Caco-2 (cell line): ENCODE data around the gene KIF6. TPM values are rescaled to one million over a fixed set of nuclear protein-coding genes. Genes with fewer than 3 reads are reported as not detected.

ENCODE experiments used
- BruUV-seq: library from RNA; stranded (reverse); fragments of 400-500 nt; replicated peaks from 2 replicates; lab custom pipeline; 2021; lab: Mats Ljungman, UMichigan
- CTCF ChIA-PET: fragments of 300-600 bp; sonication (Branson Sonifier 250); formaldehyde crosslinking; loops from one replicate; lab custom pipeline; 2022; ENCODE audit warnings: antibody characterized with exemption; lab: Charles Lee
- POLR2A ChIA-PET: fragments of 300-600 bp; sonication (Branson Sonifier 250); formaldehyde crosslinking; loops from one replicate; lab custom pipeline; 2022; ENCODE audit warnings: antibody characterized with exemption; lab: Charles Lee
- DNase-seq, 2 experiments: peaks; one replicate each; pipeline versions ENCODE4 v3.0.0 to v3.0.0-alpha.2; 2020 to 2022
- H3K27me3 ChIP-seq: replicated peaks from 2 replicates; pipeline ENCODE4 v1.6.0; 2011; ENCODE audit warnings: low read length; ENCODE audit not compliant: control insufficient read depth, insufficient read depth
- H3K36me3 ChIP-seq: 2 replicates; pipeline ENCODE4 v1.5.1; 2011; ENCODE audit warnings: low read length; ENCODE audit not compliant: control insufficient read depth, insufficient read depth
- H3K4me1 ChIP-seq: fragments of 250-450 bp; sonication (Bioruptor Pico); 2 replicates; pipeline ENCODE4 v1.5.1; 2020; ENCODE audit warnings: mild to moderate bottlenecking
- H3K4me3 ChIP-seq: 2 replicates; pipeline ENCODE4 v1.5.1; 2011; ENCODE audit warnings: low read depth, mild to moderate bottlenecking, control low read depth, low read length
- H3K9me3 ChIP-seq: fragments of 250-450 bp; sonication (Bioruptor Pico); 2 replicates; pipeline ENCODE4 v1.5.1; 2020; ENCODE audit warnings: mild to moderate bottlenecking, moderate library complexity
- H3K27ac Mint-ChIP-seq: one replicate; pipeline ENCODE4 v1.8.0; 2022; ENCODE audit warnings: mixed read lengths; ENCODE audit not compliant: unreplicated experiment
- H3K27me3 Mint-ChIP-seq: one replicate; pipeline ENCODE4 v1.8.0; 2022; ENCODE audit warnings: mixed read lengths; ENCODE audit not compliant: insufficient read depth, unreplicated experiment
- H3K36me3 Mint-ChIP-seq: one replicate; pipeline ENCODE4 v1.8.0; 2022; ENCODE audit warnings: mild to moderate bottlenecking, mixed read lengths; ENCODE audit not compliant: insufficient read depth, unreplicated experiment
- H3K4me1 Mint-ChIP-seq: one replicate; pipeline ENCODE4 v1.8.0; 2022; ENCODE audit warnings: low read depth, mixed read lengths; ENCODE audit not compliant: unreplicated experiment
- H3K4me3 Mint-ChIP-seq: one replicate; pipeline ENCODE4 v1.8.0; 2022; ENCODE audit warnings: mild to moderate bottlenecking, moderate library complexity, mixed read lengths; ENCODE audit not compliant: unreplicated experiment
- H3K9me3 Mint-ChIP-seq: one replicate; pipeline ENCODE4 v1.8.0; 2022; ENCODE audit warnings: mixed read lengths; ENCODE audit not compliant: unreplicated experiment
- intact Hi-C: fragments of 100-400 bp; cut with micrococcal nuclease; formaldehyde crosslinking; loops from one replicate; pipeline ENCODE4 v1.10.0; 2022; ENCODE audit not compliant: unreplicated experiment
- total RNA-seq: library from RNA; stranded (reverse); gene quantifications from 2 replicates; pipeline ENCODE4 v1.2.3, GENCODE V29; 2022
- TF ChIP-seq, protein P1 (sequence below), 2 experiments: fragments of 200-600 bp in 1 of 2; IDR thresholded peaks; 1 replicate in 1 of 2; 2 replicates in 1 of 2; pipeline versions ENCODE4 v1.5.1 to v1.8.0; 2011 to 2022; ENCODE audit warnings: antibody characterized with exemption in 1 of 2, control low read depth in 1 of 2, inconsistent platforms in 1 of 2, low read depth in 1 of 2, low read length in 1 of 2, mild to moderate bottlenecking in 1 of 2, moderate library complexity in 1 of 2; ENCODE audit not compliant: insufficient read depth in 1 of 2, severe bottlenecking in 1 of 2, unreplicated experiment in 1 of 2

KIF6 gene
- total RNA-seq, 1 experiment from 2014 or later, result not detected

DNA sequence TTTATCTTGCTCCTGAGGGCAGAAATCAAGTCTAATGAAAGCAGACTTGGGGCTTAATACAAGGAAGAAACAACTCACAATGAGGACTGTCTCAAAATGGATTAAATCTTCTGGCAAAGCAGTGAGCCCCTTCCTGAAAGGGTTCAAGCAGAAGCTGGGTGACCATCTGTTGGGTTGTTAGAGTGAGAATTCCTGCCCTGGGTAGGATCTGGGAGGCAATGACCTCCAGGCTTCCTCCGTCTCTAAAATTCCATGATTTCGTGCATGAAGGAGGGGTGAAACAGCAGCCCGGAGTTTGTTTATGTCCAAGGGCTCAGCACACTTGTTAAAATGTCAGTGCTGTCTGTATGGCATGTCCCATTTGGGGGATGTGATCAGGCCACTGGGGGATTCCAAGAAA is 338.7 kb downstream of the KIF6 start:
- no peaks in the 10 kb centered on the region for H3K9me3 Mint-ChIP-seq
- TF ChIP-seq, protein P1, sequence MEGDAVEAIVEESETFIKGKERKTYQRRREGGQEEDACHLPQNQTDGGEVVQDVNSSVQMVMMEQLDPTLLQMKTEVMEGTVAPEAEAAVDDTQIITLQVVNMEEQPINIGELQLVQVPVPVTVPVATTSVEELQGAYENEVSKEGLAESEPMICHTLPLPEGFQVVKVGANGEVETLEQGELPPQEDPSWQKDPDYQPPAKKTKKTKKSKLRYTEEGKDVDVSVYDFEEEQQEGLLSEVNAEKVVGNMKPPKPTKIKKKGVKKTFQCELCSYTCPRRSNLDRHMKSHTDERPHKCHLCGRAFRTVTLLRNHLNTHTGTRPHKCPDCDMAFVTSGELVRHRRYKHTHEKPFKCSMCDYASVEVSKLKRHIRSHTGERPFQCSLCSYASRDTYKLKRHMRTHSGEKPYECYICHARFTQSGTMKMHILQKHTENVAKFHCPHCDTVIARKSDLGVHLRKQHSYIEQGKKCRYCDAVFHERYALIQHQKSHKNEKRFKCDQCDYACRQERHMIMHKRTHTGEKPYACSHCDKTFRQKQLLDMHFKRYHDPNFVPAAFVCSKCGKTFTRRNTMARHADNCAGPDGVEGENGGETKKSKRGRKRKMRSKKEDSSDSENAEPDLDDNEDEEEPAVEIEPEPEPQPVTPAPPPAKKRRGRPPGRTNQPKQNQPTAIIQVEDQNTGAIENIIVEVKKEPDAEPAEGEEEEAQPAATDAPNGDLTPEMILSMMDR (IDR thresholded peaks at IDR 0.05; ENCODE audit: insufficient read depth in 1 of 2, low read depth in 1 of 2, low read length in 1 of 2, severe bottlenecking in 1 of 2, unreplicated experiment in 1 of 2), result no peak
- H3K36me3 Mint-ChIP-seq, result no peaks in the 10 kb centered on the region
- H3K4me3 ChIP-seq, result no peak overlapping the region
- no peak overlapping the region for H3K4me3 Mint-ChIP-seq
- POLR2A ChIA-PET, result no interaction called here
- H3K36me3 ChIP-seq, result no peaks in the 10 kb centered on the region
- BruUV-seq, result no TSS peak
- H3K27me3 Mint-ChIP-seq, result peaks cover 20% of the 10 kb centered on the region
- intact Hi-C loops, result no loop called here
- H3K4me1 Mint-ChIP-seq, result no peaks in the 10 kb centered on the region
- H3K4me1 ChIP-seq, result no peaks in the 10 kb centered on the region
- no peak overlapping the region for H3K27ac Mint-ChIP-seq
- CTCF ChIA-PET, result no interaction called here
- no peaks in the 10 kb centered on the region for H3K27me3 ChIP-seq
- no peak for DNase-seq
- no peaks in the 10 kb centered on the region for H3K9me3 ChIP-seq

DNA sequence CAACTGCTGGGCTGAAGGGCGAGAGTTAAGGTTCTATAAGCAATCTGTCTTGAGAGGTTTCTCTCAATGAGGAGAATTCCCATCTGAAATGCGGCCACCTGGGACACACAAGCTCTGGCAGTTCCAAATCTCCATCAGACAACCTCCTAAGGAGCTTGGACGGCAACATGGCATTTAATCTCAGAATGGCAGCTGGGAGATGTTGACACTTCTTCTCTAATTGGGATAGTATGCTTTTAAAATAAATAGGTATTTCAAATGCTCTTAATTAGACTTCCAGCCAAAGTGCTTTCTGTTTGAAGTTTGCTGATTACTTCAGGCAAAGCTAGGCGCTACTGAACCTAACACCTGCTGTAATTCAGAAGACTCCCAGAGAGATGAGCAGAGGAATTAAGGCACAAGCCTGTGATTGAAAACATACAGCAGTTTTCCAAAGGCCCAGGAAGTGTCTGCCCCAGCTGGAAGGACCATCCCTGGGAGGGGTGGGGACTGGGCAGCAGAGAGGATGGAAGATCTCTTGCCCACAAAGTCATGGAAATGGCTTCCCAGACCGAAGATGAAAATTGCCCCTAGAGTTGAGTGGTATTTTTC is 343.6 kb downstream of the KIF6 start:
- Mint-ChIP-seq H3K4me1 (no peaks in the 10 kb centered on the region), H3K27me3 (peaks cover 14% of the 10 kb centered on the region), H3K9me3 (no peaks in the 10 kb centered on the region), H3K27ac (no peak overlapping the region), H3K4me3 (no peak overlapping the region), H3K36me3 (no peaks in the 10 kb centered on the region)
- no peak for DNase-seq
- H3K9me3 ChIP-seq, result no peaks in the 10 kb centered on the region
- no peaks in the 10 kb centered on the region for H3K27me3 ChIP-seq
- TF ChIP-seq, protein P1 (IDR thresholded peaks at IDR 0.05; ENCODE audit: insufficient read depth in 1 of 2, low read depth in 1 of 2, low read length in 1 of 2, severe bottlenecking in 1 of 2, unreplicated experiment in 1 of 2), result no peak
- ChIA-PET POLR2A (no interaction called here), CTCF (interaction anchor here (0.6 kb wide), 1 partner anchor 1880 kb away, joined by 3 read pairs; no protein-coding TSS in a partner anchor)
- no peaks in the 10 kb centered on the region for H3K4me1 ChIP-seq
- intact Hi-C loops, result no loop called here
- no peaks in the 10 kb centered on the region for H3K36me3 ChIP-seq
- BruUV-seq, result no TSS peak
- H3K4me3 ChIP-seq, result no peak overlapping the region

GRCh38 chr6:39380837-39381549 is 344.2 kb downstream of the KIF6 start:
- ChIA-PET CTCF (no interaction called here), POLR2A (no interaction called here)
- H3K4me1 ChIP-seq, result no peaks in the 10 kb centered on the region
- H3K9me3 Mint-ChIP-seq, result no peaks in the 10 kb centered on the region
- H3K9me3 ChIP-seq, result no peaks in the 10 kb centered on the region
- H3K27me3 Mint-ChIP-seq, result peaks cover 10% of the 10 kb centered on the region
- H3K27me3 ChIP-seq, result no peaks in the 10 kb centered on the region
- BruUV-seq, result no TSS peak
- no peaks in the 10 kb centered on the region for H3K4me1 Mint-ChIP-seq
- H3K36me3 ChIP-seq, result no peaks in the 10 kb centered on the region
- TF ChIP-seq, protein P1 (IDR thresholded peaks at IDR 0.05; ENCODE audit: insufficient read depth in 1 of 2, low read depth in 1 of 2, low read length in 1 of 2, severe bottlenecking in 1 of 2, unreplicated experiment in 1 of 2), result no peak
- H3K4me3 ChIP-seq, result no peak overlapping the region
- no peak overlapping the region for H3K4me3 Mint-ChIP-seq
- H3K36me3 Mint-ChIP-seq, result no peaks in the 10 kb centered on the region
- intact Hi-C loops, result no loop called here
- H3K27ac Mint-ChIP-seq, result no peak overlapping the region
- DNase-seq, result no peak
